HG02884 (cell line): ENCODE data around the gene DLGAP5.
A peak's percentile ranks its signal among the peaks of the same experiment; 100 is the strongest.

Experiments
- ATAC-seq: cut with Tn5 transposase; IDR thresholded peaks from one replicate; pipeline ENCODE4 v1.9.1; 2021; ENCODE audit warnings: mild to moderate bottlenecking, moderate library complexity; ENCODE audit not compliant: unreplicated experiment

Gene DLGAP5

GRCh38 chr14:55130196-55130550 is 61.2 kb downstream of the DLGAP5 start:
- no peak for ATAC-seq

GRCh38 chr14:55129428-55130195 is 61.8 kb downstream of the DLGAP5 start:
- peak; percentile 55 for ATAC-seq

DNA sequence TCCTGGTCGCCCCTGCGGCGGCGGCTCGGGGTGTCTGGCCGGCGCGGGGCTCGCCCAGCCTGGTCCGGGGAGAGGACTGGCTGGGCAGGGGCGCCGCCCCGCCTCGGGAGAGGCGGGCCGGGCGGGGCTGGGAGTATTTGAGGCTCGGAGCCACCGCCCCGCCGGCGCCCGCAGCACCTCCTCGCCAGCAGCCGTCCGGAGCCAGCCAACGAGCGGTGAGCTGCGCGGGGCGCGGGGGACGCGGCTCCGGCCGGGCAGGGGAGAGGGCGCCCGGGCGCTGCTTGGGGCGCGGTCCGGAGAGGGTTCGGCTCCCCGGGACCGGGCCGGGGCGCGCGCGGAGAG is 62.3 kb downstream of the DLGAP5 start, which contains the start of gene LGALS3:
TSS of gene LGALS3 (plus strand) at position 167 of the 342 bp plus-strand sequence. CDS start 8,122 bp downstream, outside the sequence.
- peak; percentile 45 for ATAC-seq

DNA sequence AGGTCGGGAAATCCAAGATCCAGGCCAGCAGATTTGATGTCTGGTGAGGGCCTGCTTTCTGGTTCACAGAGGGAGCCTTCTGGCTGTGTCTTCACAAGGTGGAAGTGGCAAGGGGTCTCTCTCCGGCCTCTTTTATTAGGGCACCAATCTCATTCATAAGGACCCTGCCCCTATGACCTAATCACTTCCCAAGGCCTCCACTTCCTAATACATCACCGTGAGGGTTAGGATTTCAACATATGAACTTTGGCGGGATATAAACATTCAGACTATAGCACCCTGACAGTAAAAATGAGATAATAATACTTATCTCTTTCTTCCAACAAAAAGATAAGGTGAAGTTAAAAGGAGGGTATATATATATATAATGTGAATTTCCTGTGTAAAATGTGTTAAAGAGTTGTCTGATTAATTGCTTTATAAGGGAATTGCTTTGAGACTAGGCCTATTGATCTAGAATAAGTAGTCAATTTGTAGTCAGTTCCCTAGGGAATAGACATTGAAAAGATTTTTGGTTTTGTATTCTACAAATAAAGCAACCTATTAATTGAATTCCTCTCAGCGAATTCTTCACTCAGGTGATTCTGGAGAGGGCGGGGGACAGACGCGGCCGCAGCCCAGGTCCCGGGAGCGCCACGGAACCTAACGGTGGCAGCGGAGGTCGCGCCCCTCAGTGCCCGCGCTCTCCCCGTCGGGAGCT is 62.8 kb downstream of the DLGAP5 start:
- ATAC-seq = no peak

GRCh38 chr14:55127460-55127951 is 63.9 kb downstream of the DLGAP5 start:
- no peak for ATAC-seq

DNA sequence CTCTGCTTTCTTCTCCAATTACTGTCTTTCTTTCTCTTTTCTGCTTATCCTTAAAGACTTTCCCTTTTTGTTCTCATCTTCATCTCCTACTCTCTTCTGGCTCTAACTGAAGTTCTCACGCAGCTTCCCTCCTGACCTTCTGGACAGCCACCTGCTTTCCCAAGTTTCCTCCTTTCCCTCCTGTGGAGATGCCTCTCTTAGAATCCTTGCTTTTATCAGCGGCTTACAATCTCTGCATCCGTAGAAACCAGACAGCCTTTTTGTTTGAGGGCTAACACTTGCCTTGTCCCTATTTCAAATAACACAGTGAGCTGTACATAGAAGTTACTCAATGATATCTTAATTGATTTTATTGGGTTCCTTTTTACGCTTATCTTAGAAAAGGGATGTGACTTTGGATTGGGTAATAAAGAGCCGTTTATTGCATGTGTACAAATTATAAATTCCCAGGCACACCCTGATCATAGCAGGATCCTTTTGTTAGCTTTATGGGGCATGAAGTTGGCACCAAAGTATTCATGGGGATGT is 64.4 kb downstream of the DLGAP5 start:
- no peak for ATAC-seq

DNA sequence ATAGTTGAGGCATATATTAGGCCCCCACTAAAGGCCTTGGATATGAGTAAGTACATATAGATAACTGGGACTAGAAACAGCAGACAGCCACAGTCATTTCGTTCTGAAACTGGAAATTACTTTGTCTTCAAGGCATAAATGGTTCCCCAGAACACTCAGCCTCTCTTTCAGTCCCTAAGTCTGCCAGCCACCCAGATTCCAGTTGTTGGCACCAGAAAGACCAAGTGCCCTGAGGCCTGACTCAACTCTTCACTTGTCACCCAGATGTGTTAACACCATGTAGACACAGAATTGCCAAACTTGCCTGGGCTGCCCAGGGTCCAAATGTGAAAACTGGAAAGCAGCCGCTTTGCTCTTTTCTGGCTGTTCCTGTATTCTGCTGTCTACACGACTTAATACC is 65.4 kb downstream of the DLGAP5 start:
- no peak for ATAC-seq

DNA sequence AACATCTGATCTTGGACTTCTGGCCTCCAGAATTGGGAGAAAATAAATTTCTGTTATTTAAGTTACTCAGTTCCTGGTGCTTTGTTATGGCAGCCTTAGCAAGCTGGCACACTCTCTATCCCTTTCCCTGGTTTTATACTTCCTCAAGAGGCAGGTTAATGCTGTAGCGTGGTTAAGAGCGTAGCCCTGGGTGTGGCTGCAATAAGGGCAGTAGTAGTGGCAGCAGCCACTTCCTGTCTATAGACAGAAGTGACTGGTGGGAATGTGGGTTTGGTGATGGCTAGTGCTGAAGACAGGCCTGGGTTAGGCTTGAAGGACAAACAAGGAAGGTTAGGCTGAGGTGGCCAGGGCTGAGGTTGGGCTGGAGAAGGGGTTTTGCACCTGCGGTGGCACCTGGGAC is 66.0 kb downstream of the DLGAP5 start:
- ATAC-seq = no peak

DNA sequence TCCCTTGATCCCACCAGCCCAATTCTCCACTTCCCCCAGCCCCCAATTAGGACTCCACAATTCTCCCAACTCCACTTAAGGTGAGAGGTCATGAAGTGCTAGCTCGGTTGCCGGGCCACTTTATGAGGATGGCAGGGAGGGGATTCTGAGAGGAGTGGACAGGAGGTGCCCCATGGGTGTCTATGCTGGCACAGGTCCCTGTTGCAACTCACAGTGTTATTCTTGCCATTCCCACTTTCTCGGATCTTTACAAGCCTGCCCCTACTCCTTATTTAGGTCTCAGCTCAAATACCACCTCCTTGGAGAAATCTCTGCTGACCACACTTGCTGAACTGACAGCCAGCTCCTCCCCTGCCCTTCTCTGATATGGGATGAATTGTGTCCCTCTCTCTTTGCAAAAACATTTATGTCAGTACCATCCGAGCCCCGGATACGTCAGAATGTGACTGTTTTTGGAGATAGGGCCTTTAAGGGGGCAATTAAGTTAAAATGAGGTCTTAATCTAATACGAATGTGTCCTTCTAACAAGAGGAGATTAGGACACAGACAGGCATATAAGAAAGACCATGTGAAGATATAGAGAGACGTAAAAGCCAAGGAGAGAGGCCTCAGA is 66.5 kb downstream of the DLGAP5 start:
- ATAC-seq = no peak

GRCh38 chr14:55123852-55124639 is 67.3 kb downstream of the DLGAP5 start:
- ATAC-seq = no peak

GRCh38 chr14:55123101-55123500 is 68.3 kb downstream of the DLGAP5 start:
- no peak for ATAC-seq

GRCh38 chr14:55122440-55122986 is 68.9 kb downstream of the DLGAP5 start:
- no peak for ATAC-seq

GRCh38 chr14:55121628-55122439 is 69.6 kb downstream of the DLGAP5 start:
- ATAC-seq = no peak

DNA sequence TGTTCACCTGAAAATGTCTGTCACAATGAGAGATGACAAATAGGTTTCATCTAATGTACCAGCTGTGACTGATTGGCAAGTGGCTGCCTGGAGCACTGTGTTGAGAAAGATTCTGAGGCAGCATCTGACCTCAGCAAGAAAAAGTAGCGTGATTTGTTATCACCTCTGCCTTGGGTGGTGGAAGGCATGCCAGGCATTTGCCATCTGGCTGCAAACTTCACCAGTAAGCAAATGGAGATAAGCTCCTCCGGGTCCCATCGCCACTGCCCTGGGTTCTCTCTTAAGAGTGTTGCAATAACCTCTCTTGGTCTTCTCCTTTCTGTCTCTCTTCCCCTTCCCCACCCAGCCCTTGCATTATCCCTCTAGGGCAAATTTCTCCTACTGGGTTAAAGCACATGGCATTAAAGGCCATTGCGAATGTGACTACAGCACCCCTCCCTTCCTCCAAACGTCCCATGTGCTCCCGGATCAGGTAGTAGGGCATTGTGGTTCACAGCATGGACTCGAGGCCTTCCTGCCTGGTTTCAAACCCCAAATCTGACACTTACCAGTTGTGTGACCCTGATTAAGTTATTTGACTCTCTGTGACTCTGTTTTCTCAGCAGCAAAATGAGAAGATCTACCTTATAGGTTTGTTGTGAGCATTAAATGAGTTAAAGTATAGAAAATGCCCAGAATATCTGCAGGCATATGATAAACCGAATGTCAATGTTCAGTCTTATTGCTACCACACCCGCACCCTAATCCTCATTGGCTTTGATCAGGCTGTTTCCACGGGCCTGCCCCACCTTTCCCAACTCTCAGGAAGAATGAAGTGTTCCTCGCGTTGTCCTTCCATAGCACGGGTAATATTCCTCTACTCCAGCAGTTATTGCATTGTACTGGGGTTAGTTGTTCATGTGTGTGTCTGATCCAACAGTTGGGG is 70.6 kb downstream of the DLGAP5 start:
- ATAC-seq = no peak

DNA sequence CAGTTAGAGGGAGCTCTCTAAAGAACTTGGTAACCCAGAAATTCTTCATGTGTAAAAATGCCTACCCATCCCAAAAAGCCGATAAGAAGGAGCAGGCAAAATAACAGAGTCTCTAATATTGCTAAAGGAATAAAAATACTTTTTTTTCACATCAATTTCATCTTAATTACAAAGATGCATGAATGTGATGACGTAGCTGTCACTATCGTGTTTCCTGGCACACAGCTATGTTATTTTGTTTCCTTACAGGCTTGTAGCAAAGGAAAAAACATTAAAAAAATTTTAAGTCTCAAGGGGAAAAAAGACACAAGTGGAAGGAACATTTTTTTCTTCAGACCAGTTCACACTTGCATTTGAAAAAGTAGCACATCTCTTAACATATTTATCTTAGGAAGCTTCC is 72.6 kb downstream of the DLGAP5 start:
- ATAC-seq = no peak

DNA sequence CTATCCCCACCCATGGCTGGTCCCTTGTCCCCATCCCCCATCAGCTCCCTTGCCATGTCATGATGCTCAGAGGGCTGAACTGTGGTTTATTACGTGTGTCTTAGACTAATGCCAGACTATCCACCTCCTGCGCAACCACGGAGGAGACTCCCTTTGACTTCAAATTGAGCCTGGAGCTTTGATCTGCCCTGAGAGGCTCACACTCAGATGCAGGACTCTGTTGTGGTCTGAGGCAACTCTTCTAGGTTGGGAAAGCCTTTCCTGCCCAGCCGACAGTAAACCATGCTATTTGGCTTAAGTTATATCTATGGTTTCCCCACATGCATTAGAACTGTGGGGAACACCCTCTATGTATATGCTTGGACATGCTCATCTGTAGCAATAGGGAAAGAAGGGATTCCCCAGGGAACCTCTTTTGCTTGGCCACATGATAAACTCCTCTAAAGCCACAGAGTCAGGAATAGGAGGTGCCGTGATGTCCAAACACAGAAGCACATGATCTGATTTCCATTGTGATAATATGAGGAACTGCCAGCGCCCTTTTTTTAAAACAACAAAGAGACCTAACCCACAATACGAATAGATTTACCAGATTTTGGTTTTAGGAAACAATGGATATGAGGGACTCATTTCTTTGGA is 73.5 kb downstream of the DLGAP5 start:
- no peak for ATAC-seq

DNA sequence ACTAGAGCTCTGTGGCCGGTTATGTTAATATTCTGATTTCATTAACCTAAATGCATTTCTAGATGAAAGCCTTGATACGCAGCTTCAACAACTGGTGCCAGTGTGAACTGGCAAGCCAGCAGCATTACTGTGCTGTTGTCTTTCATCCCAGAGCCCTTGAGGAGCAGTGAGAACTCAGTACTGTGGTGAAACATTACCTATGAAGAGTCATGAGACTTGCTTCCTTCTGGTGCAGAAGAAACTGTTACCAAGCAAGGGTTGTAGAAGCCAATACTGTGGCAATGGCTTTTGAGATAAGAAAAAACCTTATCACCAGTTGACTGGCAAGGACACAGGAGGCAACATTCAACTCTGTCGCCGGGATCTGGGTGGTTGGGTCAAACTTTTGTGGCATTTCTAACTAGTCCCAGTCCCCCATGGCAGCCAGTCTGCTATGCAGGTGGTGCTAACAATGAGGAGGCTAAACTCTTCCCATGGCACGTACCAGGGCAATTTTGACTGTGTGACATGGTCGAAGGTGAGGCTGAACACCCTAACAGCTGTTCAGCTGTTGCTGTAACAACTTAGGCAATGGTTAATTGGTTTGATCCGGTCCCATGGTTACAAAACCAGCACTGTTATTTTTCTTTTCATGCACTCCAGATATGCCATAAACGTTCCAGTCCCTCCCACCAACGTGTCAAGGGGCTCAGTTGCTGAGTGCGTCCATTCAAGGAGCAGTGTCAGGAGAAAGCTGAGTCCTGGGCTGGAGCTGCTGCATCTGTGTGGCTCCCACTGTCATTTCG is 74.9 kb downstream of the DLGAP5 start:
- ATAC-seq = no peak
